ENCODE data around the gene CDKL1.

DNA sequence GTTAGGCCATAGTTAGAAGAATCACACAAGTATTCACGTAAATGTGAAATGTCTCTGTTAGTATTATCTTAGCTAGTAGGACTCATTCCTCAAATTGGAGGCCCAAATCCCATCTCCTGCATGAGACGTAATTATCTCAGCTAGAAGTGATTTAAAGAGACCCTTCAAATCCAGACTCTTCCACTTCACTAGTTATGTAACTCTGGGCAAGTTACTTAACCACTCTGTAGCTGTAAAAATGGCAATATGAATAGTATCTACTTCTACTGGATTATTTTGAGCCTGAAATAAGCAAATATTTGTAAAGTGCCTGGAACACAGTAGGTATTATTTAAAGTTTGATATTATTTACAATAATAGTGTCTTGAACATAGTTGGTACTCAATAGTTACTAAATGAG is 28.4 kb upstream of the CDKL1 start:
- TF ChIP-seq, protein P1, sequence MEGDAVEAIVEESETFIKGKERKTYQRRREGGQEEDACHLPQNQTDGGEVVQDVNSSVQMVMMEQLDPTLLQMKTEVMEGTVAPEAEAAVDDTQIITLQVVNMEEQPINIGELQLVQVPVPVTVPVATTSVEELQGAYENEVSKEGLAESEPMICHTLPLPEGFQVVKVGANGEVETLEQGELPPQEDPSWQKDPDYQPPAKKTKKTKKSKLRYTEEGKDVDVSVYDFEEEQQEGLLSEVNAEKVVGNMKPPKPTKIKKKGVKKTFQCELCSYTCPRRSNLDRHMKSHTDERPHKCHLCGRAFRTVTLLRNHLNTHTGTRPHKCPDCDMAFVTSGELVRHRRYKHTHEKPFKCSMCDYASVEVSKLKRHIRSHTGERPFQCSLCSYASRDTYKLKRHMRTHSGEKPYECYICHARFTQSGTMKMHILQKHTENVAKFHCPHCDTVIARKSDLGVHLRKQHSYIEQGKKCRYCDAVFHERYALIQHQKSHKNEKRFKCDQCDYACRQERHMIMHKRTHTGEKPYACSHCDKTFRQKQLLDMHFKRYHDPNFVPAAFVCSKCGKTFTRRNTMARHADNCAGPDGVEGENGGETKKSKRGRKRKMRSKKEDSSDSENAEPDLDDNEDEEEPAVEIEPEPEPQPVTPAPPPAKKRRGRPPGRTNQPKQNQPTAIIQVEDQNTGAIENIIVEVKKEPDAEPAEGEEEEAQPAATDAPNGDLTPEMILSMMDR (IDR thresholded peaks at IDR 0.05; ENCODE audit: low read depth, low read length, poor library complexity, severe bottlenecking) = no peak
- no peak for TF ChIP-seq EZH2phosphoT487 (IDR thresholded peaks at IDR 0.05; ENCODE audit: borderline replicate concordance, low read length)
